NCI-H2227 (cell line): ENCODE data around the gene LCN1.
"Not testable (repeated sequence)": the region's sequence is repeated elsewhere in the genome, so short reads cannot be mapped to it uniquely, and the experiment has no call there.

Source experiments
- DNase-seq: peaks from one replicate; lab custom pipeline; 2025; ENCODE audit not compliant: unreplicated experiment; lab: John Stamatoyannopoulos, UW

Gene LCN1

DNA sequence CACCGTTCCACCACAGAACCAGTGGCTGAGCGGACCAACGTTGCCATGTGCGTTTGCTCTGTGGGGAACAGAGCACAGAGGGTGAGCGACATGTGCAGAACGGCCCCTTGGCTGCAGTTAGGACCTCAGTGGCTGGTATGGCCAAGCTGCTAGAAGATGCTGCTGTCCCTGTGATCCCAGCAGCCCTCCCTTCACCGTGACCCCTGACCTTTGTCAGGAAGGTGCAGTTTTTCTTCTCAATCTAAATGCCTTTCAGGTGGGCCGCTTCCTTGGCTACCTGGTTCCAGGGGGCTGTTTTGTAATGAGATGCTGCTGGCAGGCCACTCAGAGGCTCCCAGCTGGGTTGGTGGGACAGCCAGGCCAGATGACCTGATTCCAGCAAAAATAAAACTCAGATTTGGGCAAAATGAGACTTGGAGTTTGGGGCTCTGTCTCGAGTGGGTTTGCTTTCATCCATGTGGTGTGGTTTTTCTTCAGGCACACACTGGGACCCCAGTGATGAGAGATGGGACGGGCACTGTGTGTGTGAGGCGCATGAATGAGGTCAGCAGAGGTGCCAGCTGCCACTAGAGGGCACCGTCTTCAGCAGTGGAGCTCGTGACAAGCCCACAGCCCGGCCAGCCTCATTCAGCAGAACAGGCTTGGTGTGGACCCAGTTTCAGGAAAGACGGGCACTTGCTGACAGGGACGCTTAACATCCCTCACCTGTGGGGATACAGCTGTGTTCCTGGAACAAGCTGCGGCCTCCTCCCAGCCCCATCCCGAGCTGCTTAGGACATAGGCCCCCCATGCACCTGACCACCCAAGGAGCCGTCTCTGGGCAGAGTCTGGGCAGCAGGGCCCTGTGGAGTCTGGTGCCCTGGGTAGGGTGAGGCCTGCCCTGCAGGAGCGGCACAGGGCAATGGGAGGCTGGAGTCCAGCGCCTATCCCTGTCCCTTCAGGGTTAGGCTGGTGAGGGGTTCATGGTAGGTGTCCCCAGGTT lies 16.7 kb upstream of the LCN1 start:
- DNase-seq, result peak; percentile 33

DNA sequence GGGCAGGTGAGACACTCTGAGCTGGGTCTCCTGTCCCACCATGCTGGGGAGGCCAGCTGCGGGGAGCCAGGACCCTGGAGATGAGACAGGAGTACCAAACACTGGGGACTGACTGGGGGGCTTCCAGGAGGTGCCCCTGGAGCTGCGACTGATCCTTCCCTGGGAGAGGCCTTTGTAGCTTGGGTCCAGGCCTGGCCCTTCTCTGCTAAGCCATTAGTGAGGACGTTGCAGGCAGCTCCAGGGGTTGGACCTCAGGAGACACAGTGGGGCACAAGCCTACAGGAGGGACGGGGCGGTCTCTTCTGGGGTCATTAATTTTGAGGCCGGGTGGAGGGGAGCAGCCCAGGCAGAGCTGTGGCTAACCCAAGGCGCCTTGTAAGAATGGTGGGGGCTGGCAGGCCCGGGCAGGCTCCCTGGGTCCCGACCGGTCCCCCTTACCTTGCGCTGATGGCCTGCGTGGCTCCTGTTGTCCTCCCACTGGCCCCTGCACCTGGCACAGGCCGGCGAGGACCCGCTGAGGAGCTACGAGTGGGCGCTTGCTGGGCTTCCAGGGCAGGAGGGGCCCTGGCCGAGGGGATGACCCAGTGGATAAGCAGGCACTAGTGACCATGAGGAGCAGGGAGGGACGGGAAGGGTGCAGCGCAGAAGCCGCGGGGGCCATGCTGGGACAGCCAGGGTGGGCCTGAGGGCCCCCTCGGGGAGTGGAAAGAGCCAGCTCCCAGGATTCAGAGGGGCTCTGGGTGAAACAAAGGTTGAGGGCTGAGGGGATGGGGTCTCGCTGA lies 15.6 kb upstream of the LCN1 start:
- DNase-seq, result no peak

GRCh38 chr9:135506327-135507103 lies 14.7 kb upstream of the LCN1 start:
- no peak for DNase-seq

DNA sequence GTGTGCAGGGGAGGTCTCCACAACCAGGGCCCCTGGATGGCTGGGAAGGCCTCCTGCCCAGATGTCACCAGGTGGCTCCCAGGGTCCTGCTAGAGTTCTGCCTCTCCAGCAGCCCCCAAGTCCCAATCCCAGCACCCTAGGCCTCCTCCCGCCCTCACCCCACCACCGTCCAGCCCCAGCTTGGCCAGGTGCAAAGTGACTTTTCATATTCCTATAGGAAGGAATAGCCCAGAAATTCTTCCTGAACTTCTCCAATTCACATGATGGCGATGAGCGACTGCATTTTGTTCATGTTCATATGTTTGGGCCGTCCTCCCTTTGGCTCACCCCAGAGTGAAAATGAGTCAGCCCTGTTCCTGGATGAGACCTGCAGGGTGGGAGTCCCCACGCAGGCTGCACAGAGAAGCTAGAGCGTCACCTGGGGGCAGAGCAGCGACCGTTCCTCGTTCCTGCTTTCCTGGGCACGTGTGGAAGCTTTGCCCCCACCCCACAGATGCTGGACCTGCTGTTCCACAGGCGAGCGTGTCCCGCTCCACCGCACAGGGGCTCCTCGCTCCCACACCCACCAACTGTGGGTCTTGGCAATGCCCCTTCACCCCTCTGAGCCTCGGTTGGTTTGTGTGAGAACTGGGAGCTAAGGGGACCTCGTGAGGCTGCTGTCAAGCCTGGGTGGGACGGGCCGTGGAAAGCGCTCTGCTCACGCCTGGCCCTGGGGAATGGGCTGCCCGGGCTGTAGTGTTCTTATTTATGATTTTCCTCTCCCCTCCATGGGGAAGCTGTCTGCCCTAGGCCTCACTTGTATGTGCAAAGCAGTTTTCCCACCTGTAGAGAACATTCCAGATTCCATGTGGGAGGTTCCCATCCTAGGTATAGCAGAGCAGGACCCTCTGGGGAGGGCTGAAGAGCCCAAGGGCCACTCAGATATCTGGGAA lies 13.9 kb upstream of the LCN1 start:
- DNase-seq, result no peak

DNA sequence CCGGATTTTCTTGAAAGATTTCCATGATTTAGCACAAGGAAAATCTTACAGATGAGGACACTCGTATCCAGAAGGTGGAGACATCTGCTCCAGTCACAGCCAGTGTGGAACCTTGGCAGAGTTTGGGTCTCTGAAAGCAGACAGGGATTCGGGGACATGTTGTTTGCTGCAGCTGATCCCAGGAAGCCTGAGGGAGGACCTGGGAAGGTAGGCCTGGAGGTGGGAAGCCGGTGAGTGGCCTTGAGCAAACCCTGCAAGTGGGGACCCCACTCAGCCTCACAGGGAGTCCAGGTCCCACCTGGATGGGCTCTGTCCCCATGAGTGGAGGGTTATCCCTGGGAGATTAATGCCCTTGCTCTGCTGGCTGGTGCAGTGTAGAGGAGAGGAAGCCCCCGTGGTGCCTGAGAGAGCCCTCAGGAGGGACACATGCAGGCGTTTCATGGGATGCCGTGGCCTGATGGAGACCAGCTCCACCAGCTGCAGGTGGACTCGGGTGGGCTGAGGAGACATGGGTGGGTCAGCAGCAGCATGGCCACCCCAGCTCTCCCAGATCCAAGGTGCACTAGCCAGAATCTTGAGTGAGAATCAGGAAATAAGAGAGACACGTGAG lies 12.9 kb upstream of the LCN1 start:
- DNase-seq, result no peak

DNA sequence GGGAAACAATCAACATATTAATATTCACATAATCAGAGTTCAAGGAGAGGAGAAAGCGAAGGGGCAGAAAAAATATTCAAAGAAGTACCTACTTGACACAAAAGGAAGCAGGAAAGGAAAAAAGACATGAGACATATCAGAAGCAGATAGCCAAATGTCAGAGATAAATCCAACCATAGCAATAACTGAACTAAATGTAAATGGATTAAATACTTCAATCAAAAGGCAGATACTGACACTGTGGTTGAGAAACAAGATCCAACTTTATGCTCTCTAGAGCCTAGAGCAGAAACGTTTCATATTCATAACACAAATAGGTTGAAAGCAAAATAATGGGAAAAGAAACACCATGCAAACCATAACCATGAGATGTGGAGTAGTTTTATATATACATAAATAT lies 11.8 kb upstream of the LCN1 start:
- no peak for DNase-seq

GRCh38 chr9:135512241-135512603 lies 9.0 kb upstream of the LCN1 start:
- no peak for DNase-seq

DNA sequence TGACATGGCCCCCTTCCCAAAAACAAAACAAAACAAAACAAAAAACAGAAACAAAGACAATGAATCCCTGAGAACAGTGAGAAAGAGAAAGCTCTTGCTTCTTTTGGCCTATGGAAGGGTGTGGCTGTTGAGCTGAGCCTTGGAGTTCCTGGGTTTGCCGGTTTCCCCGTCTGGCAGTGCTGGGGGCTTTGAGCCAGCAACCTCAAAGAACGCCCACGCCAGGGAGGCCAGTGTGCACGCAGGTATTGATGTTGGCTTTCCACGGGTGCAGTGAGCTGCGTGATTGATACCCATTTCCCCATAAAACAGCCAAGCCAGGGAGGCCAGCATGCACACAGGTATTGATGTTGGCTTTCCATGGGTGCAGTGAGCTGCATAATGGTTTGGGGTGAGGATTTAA lies 8.3 kb upstream of the LCN1 start:
- DNase-seq, result no peak

DNA sequence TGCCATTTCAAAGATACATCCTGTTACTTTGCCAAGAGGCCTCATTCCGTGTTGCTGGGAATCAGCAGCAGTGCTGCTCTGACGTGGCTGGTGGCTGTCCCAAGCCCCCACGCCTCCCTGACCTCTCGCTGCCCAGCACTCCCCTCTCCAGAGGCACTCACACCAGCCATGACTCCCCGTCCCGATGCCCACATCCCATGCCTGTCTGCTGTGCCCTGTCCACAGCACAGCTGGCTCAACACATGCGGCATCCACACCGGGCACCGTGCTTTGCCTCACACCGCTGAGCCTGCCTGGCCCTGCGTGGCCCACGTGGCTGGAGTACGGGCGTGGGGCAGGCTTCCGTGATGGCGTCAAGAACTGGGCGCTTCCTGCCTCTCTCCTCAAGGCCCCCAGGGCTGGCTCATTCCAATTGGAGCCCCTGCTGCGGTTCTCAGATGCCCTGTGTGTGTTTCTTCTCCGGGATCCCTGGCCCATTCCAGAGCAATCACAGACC lies 7.8 kb upstream of the LCN1 start:
- no peak for DNase-seq

GRCh38 chr9:135513906-135514305 lies 7.3 kb upstream of the LCN1 start:
- DNase-seq, result not testable (repeated sequence)

- DNase-seq, result no peak
Measured at GRCh38 chr9:135514342-135515082, 6.7 kb upstream of the LCN1 start.

- DNase-seq, result no peak
Measured at GRCh38 chr9:135515083-135515951, 5.9 kb upstream of the LCN1 start.

DNA sequence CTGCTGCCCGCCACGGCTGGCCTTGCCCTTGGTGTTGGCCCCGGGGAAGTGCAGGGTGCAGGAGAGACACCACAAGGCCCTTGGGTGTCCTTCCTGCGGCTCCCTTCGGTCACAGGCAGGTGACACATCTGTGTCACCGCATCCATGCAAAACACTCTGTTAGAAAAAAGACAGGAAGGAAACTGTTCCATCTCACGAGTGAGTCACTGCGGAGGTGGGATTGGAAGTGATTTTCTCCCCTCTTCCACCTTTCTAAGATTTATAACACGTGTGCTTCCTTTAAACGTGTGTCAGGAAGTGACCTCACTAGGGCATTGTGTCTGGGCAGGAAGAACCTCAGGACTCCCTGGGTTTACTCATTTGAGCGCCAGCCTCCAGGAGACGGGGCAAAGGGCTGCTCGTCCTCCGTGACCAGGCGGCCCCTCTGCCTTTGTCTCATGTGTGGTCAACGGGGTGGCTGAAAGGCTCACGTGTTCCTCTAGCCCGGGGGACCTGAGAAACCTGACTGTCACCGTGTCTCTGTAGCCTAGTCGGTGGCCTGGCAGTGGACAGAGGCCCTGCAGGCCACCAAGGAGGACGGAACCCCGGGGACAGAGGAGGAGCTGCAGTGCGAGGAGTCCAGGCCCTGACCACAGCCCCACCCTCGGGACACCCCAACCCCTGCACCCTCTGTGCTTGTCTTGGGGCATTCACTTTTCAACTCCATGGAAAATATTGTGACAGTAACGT lies 4.9 kb upstream of the LCN1 start:
- DNase-seq, result no peak

- DNase-seq, result no peak
Measured at GRCh38 chr9:135517407-135517822, 3.8 kb upstream of the LCN1 start.

- no peak for DNase-seq
Measured at GRCh38 chr9:135519179-135519971, 1.9 kb upstream of the LCN1 start.

GRCh38 chr9:135521608-135522095 lies 412 bp downstream of the LCN1 start:
- DNase-seq, result no peak
